SH-SY5Y (cell line): Measurements from ENCODE around the gene MTX3.

Experiments used
- GATA2 ChIP-seq: IDR thresholded peaks from 2 replicates; pipeline ENCODE4 v1.6.1; 2011; ENCODE audit warnings: mild to moderate bottlenecking, low read depth, low read length
- GATA3 ChIP-seq: IDR thresholded peaks from 2 replicates; pipeline ENCODE4 v1.6.1; 2011; ENCODE audit warnings: low read depth, mild to moderate bottlenecking, low read length, moderate library complexity

DNA sequence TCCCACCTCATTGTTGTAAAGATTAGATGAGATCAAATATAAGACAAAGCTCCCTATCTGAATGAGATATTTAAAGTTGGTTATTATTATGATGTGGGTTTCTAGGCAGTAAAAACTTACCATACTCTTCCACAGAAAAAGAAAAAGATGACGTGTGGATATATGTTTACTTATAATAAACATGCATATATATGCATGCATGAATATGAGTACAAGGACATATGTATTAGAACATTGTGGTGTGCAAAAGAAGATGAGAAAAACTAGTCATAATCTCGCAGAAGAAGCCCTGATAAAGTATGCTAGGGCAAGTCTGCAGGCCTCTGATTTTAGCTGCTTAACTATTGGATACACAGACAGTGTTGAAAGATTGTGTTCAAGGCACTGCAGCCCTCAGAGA lies 34.0 kb upstream of the MTX3 start:
- TF ChIP-seq GATA2 (no peak), GATA3 (no peak)
